SU-DHL-6 (cell line): Measurements from ENCODE around the gene OGFOD2.

Experiments
- CTCF ChIP-seq: fragments of 200-600 bp; sonication (generic); IDR thresholded peaks from one replicate; pipeline ENCODE4 v1.5.1; 2017; ENCODE audit warnings: antibody characterized with exemption, mild to moderate bottlenecking, low read length, moderate library complexity; ENCODE audit not compliant: insufficient read depth, poor library complexity, severe bottlenecking
- EZH2phosphoT487 ChIP-seq: fragments of 200-600 bp; sonication (generic), shearing (Covaris generic); conservative IDR thresholded peaks from 2 replicates; pipeline ENCODE4 v1.6.1; 2018; ENCODE audit warnings: mild to moderate bottlenecking, antibody characterized with exemption, low read length, moderate library complexity, mixed read lengths

- no peak for TF ChIP-seq CTCF
- TF ChIP-seq EZH2phosphoT487, result no peak
Observed at GRCh38 chr12:122977655-122978392, 2.8 kb downstream of the OGFOD2 start.
